GM19043 (cell line): ENCODE results near the gene COL4A1.
"Not testable (repeated sequence)": the region's sequence is repeated elsewhere in the genome, so short reads cannot be mapped to it uniquely, and the experiment has no call there.

Experiments
- ATAC-seq: cut with Tn5 transposase; IDR thresholded peaks from one replicate; pipeline ENCODE4 v1.9.1; 2021; ENCODE audit warnings: low read depth; ENCODE audit not compliant: unreplicated experiment

COL4A1 gene

GRCh38 chr13:110326263-110326904 lies 19.4 kb upstream of the COL4A1 start:
- ATAC-seq, result no peak

GRCh38 chr13:110324026-110324749 lies 17.2 kb upstream of the COL4A1 start:
- ATAC-seq, result no peak

GRCh38 chr13:110323172-110323891 lies 16.4 kb upstream of the COL4A1 start:
- ATAC-seq, result no peak

GRCh38 chr13:110322828-110323171 lies 15.8 kb upstream of the COL4A1 start:
- ATAC-seq, result no peak

- ATAC-seq, result no peak
Measured at GRCh38 chr13:110322126-110322827, 15.3 kb upstream of the COL4A1 start.

GRCh38 chr13:110321573-110321972 lies 14.6 kb upstream of the COL4A1 start:
- ATAC-seq, result not testable (repeated sequence)

GRCh38 chr13:110320645-110321044 lies 13.7 kb upstream of the COL4A1 start:
- no peak for ATAC-seq

- ATAC-seq, result no peak
Measured at GRCh38 chr13:110319774-110320509, 13.0 kb upstream of the COL4A1 start.

- ATAC-seq, result no peak
Measured at GRCh38 chr13:110319397-110319773, 12.4 kb upstream of the COL4A1 start.

GRCh38 chr13:110318920-110319319 lies 12.0 kb upstream of the COL4A1 start:
- ATAC-seq, result no peak

GRCh38 chr13:110317496-110318195 lies 10.7 kb upstream of the COL4A1 start:
- ATAC-seq, result no peak

GRCh38 chr13:110317093-110317492 lies 10.1 kb upstream of the COL4A1 start:
- ATAC-seq, result no peak

GRCh38 chr13:110316196-110316595 lies 9.2 kb upstream of the COL4A1 start:
- no peak for ATAC-seq

- ATAC-seq, result no peak
Measured at GRCh38 chr13:110314516-110315245, 7.7 kb upstream of the COL4A1 start.

- not testable (repeated sequence) for ATAC-seq
Measured at GRCh38 chr13:110313733-110314132, 6.8 kb upstream of the COL4A1 start.

- not testable (repeated sequence) for ATAC-seq
Measured at GRCh38 chr13:110313261-110313660, 6.3 kb upstream of the COL4A1 start.

- no peak for ATAC-seq
Measured at GRCh38 chr13:110312339-110313031, 5.5 kb upstream of the COL4A1 start.

GRCh38 chr13:110311443-110312338 lies 4.7 kb upstream of the COL4A1 start:
- no peak for ATAC-seq
